ENCODE data around the gene ARRDC4. TPM values are rescaled to one million over a fixed set of nuclear protein-coding genes. Genes with fewer than 3 reads are reported as not detected.

The ARRDC4 gene
- total and polyA plus RNA-seq, 8 donors, result 10.8 to 32.7 (median 15.2) TPM

- Histone ChIP-seq H3K9me3 (no peaks in the 10 kb centered on the region), H3K4me3 (no peak overlapping the region), H3K36me3 (peaks cover 15 to 59% (median 32%) of the 10 kb centered on the region in 3 donors), H3K27me3 (no peaks in the 10 kb centered on the region), H3K27ac (no peak overlapping the region), H3K4me1 (peaks cover 0 to 19% (median 7%) of the 10 kb centered on the region in 3 donors)
- intact Hi-C loops (cut with DNase I), result loop anchor here in 1 of 3 donors (10.0 kb wide), 1 partner anchor 66 kb away; no protein-coding TSS in a partner anchor
- ATAC-seq (peak in 1 of 4 donors; percentile 8), DNase-seq (no peak), FAIRE-seq (no peak)
- WGBS, 2 donors, result 73 to 78% methylated on average over 1 of the region's 1 CpG
- TF ChIP-seq, protein P1, sequence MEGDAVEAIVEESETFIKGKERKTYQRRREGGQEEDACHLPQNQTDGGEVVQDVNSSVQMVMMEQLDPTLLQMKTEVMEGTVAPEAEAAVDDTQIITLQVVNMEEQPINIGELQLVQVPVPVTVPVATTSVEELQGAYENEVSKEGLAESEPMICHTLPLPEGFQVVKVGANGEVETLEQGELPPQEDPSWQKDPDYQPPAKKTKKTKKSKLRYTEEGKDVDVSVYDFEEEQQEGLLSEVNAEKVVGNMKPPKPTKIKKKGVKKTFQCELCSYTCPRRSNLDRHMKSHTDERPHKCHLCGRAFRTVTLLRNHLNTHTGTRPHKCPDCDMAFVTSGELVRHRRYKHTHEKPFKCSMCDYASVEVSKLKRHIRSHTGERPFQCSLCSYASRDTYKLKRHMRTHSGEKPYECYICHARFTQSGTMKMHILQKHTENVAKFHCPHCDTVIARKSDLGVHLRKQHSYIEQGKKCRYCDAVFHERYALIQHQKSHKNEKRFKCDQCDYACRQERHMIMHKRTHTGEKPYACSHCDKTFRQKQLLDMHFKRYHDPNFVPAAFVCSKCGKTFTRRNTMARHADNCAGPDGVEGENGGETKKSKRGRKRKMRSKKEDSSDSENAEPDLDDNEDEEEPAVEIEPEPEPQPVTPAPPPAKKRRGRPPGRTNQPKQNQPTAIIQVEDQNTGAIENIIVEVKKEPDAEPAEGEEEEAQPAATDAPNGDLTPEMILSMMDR (IDR thresholded peaks at IDR 0.05), result no peak
These were observed 7.9 kb downstream of the ARRDC4 start for GRCh38 chr15:97968380-97968779.

- WGBS, 2 donors, result 76 to 86% methylated on average over 1 of the region's 1 CpG
- Histone ChIP-seq H3K9me3 (no peaks in the 10 kb centered on the region), H3K4me3 (no peak overlapping the region), H3K4me1 (peaks cover 0 to 13% (median 9%) of the 10 kb centered on the region in 3 donors), H3K27me3 (no peaks in the 10 kb centered on the region), H3K27ac (no peak overlapping the region), H3K36me3 (peaks cover 15 to 57% (median 27%) of the 10 kb centered on the region in 3 donors)
- no peak for DNase-seq
- intact Hi-C loops (cut with DNase I), result no loop called here
- TF ChIP-seq, protein P1 (IDR thresholded peaks at IDR 0.05), result no peak
- no peak for ATAC-seq
- no peak for FAIRE-seq
These were observed 11.9 kb downstream of the ARRDC4 start for GRCh38 chr15:97972366-97972765.

GRCh38 chr15:97976129-97976528, 15.6 kb downstream of the ARRDC4 start:
- no peak overlapping the region for H3K27ac ChIP-seq
- H3K9me3 ChIP-seq, result no peaks in the 10 kb centered on the region
- H3K36me3 ChIP-seq, result peaks cover 0 to 25% (median 8%) of the 10 kb centered on the region in 3 donors
- intact Hi-C loops (cut with DNase I), result no loop called here
- FAIRE-seq, result no peak
- WGBS, 2 donors, result 84 to 91% methylated on average over 8 of the region's 8 CpGs
- TF ChIP-seq, protein P1 (IDR thresholded peaks at IDR 0.05), result no peak
- no peak for DNase-seq
- H3K4me3 ChIP-seq, result no peak overlapping the region
- H3K4me1 ChIP-seq, result peaks cover 0 to 26% (median 18%) of the 10 kb centered on the region in 3 donors
- ATAC-seq, result no peak
- H3K27me3 ChIP-seq, result no peaks in the 10 kb centered on the region

DNA sequence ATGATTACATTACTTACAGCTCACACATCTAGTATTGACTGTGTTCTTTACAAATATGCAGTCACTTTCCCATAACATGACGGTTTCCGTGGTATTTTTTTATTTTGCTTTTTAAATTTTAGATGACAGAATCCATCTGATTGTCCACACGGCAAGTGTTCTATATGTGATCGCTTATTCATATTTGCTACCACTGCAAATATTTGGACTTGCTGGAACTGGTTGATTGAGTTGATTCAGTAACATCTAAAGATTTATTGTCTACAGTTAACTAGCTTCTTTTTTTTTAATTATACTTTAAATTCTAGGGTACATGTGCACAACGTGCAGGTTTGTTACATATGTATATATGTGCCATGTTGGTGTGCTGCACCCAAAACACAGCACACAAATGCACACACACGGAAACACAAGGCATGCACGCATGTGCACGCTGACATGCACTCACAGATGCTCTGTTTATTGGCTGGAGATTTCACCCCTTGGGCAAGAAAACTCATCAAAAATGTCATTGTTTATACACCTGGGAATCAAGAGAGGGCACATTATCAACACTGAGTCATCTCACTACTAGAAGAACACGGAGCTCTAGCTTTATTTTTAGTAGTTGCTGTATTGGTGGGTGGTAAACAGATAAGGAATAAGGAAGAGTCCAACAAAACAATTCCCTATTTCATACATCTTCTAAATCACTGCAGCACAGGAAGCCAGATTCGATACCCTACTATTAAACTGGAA, 16.4 kb downstream of the ARRDC4 start:
- peak; percentile 17 to 43 (median 28) for ATAC-seq
- H3K27ac ChIP-seq, result peak overlapping the region in 2 of 4 donors; percentile 74 to 78
- H3K4me1 ChIP-seq, result peaks cover 0 to 26% (median 18%) of the 10 kb centered on the region in 3 donors
- H3K9me3 ChIP-seq, result no peaks in the 10 kb centered on the region
- 67 to 74% methylated on average over 10 of the region's 10 CpGs for WGBS, 2 donors
- H3K27me3 ChIP-seq, result no peaks in the 10 kb centered on the region
- peaks cover 0 to 17% (median under 1%) of the 10 kb centered on the region in 3 donors for H3K36me3 ChIP-seq
- no peak for FAIRE-seq
- intact Hi-C loops (cut with DNase I), result no loop called here
- TF ChIP-seq, protein P1 (IDR thresholded peaks at IDR 0.05), result no peak
- no peak for DNase-seq
- no peak overlapping the region for H3K4me3 ChIP-seq

- peak; percentile 72 to 81 (median 80) for ATAC-seq
- Histone ChIP-seq H3K27ac (peak overlapping the region in 3 of 4 donors; percentile 50 to 78 (median 74)), H3K4me1 (peaks cover 0 to 26% (median 24%) of the 10 kb centered on the region in 3 donors), H3K36me3 (peaks cover 0 to 10% (median 0%) of the 10 kb centered on the region in 3 donors), H3K9me3 (no peaks in the 10 kb centered on the region), H3K27me3 (no peaks in the 10 kb centered on the region), H3K4me3 (no peak overlapping the region)
- peak in 4 of 6 donors; percentile 39 to 58 (median 52) for DNase-seq
- FAIRE-seq, result no peak
- whole genome bisulfite sequencing, 2 donors, result 39 to 41% methylated on average over 8 of the region's 8 CpGs
- TF ChIP-seq, protein P1 (IDR thresholded peaks at IDR 0.05), result no peak
- intact Hi-C loops (cut with DNase I), result no loop called here
These were observed 17.2 kb downstream of the ARRDC4 start for GRCh38 chr15:97977734-97978133.
